Germinal center (tissue), 1 donor: ENCODE measurements around the gene OR10C1.

Experiments
- DNase-seq: peaks from one replicate; pipeline ENCODE4 v3.0.0; 2012; ENCODE audit warnings: mixed read lengths, low spot score

The OR10C1 gene

DNA sequence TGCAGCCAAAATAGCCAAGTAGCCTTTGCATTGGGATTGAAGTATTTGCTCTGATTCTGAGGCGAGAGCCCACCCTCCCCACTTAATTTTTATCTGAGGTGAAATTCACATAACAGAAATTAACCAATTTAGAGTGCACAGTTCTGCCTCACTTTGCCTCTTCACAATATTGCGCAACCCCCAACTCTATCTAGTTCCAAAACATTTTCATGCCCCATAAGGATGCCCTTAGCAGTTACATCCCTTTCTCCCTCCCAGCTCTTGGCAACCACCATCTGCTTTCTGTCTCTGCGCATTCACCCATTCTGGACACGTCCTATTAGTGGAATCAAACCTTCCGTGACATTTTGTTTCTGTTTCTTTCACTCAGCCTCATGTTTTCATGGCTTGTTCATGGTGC, 39.6 kb downstream of the OR10C1 start:
- no peak for DNase-seq

DNA sequence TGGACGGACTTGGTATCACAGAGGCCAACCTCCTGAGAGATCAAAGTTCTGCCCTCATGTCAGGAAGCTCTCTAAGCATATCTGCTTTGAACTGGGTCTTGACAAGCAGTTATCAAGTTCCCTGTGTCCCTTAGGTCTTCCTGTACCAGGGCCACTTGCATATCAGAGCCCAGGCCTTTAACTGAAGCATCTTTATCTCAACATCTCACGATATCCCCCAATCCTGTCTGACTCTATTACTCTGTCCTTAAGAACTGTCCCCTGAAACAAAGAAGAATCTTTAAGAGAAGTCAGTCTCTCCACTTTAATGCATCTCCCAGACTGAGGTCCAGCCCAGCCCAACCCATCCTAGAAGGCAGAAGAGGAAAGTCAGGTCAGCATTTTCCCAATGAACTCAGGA, 40.5 kb downstream of the OR10C1 start:
- DNase-seq, result no peak

- DNase-seq, result no peak
Observed at GRCh38 chr6:29483186-29483585, 44.1 kb downstream of the OR10C1 start.

DNA sequence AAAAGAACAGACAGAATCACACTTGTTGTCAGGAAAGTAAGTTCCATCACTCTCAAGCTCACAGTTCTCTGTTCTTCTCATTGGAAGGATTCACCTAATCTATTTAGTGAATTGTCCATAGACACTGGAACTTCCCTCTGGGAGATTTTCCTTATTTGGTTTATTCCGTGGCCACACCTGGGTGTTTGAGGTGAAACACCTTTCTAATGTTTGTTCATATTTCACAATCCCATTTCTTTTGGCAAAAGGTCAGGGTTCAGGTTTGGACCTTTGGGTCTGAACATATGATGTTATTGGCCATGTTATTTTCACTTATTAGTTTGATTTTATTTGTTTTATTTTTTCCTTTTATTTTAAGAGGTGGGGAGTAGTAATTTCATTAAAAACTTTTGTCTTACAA, 44.6 kb downstream of the OR10C1 start:
- DNase-seq, result no peak

- no peak for DNase-seq
Observed at GRCh38 chr6:29486577-29486976, 47.5 kb downstream of the OR10C1 start.

- DNase-seq, result no peak
Observed at GRCh38 chr6:29487131-29487530, 48.0 kb downstream of the OR10C1 start.

GRCh38 chr6:29487660-29488059, 48.6 kb downstream of the OR10C1 start, which contains the start of gene MAS1L:
Gene MAS1L (minus strand): TSS chr6:29487956. CDS start chr6:29487902, 54 bp downstream.
- no peak for DNase-seq

DNA sequence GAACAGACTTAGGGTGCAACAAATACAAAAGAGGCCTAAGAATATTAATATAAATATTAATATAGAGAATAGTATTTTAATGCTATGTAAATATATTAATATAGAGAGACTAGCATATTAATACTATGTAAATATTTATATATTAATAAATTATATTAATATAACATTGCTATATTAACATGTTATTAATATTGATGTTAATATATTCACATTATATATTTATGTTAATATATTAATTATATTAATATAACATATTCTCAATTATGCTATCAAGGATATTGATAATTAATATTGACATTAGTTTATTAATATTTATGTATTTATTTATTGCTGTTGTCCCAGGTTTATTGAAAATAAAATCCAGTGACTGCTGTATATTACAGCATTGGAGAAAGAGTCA, 49.8 kb downstream of the OR10C1 start:
- no peak for DNase-seq

DNA sequence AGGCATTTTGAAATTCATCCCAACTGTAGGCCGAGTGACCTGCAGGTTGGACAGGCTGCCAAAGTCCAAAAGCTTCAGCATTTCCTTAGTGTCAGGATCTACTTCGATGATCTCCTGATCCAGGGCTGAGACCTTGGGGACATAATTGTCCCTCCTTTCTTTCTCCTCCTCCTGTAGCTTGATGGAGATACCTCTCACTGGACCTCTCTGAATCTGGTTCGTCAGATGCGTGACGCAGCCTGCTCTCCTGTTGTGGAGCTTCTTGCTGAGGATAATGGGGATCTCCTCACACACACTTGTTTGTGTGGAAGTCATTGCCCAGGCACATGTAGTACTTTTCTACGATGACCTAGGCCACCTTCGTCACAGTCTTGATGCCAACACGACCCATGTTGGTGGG, 50.2 kb downstream of the OR10C1 start:
- DNase-seq, result no peak

GRCh38 chr6:29490055-29490454, 50.9 kb downstream of the OR10C1 start:
- no peak for DNase-seq

- DNase-seq, result no peak
Observed at GRCh38 chr6:29490552-29490951, 51.4 kb downstream of the OR10C1 start.
